Gastrocnemius medialis (tissue), 4 donors: ENCODE measurements around the gene ARHGAP30.

Source experiments
- CTCF ChIP-seq, 5 experiments: fragments of 450-650 bp in 3 of 5; fragments of 200-600 bp in 2 of 5; sonication (generic) in 2 of 5; IDR thresholded peaks in 4 of 5; conservative IDR thresholded peaks in 1 of 5; 1 replicate in 4 of 5; 2 replicates in 1 of 5; pipeline ENCODE4 v1.5.1; 2016 to 2019; ENCODE audit warnings: antibody characterized with exemption in 5 of 5, mild to moderate bottlenecking in 3 of 5, moderate library complexity in 3 of 5
- POLR2A ChIP-seq, 2 donors: fragments of 450-650 bp; IDR thresholded peaks; one replicate each; pipeline ENCODE4 v1.6.1; 2017; ENCODE audit warnings: antibody characterized with exemption in 2 of 2, mild to moderate bottlenecking in 2 of 2, moderate library complexity in 2 of 2

DNA sequence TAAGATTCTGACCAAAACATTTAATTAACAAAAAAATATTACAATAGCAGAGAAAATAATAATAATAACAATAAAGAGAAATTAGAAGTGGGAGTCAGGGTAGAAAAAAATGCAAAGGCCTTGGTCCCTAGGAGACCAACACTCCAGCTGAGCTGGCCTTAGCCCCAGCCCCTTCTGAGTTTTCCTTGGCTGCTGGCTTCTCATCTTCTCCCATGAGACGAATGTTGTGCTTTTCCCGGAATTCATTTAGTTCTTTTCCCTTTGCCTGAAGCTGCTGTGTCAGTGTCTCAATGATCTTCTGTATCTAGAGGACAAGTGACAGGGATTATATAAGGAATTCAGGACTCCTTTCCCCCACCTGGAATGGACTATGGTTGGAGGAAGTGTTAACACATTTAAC lies 30.9 kb upstream of the ARHGAP30 start:
- TF ChIP-seq POLR2A (IDR thresholded peaks at IDR 0.05) (no peak), CTCF (IDR thresholded peaks at IDR 0.05 in 4 of 5, conservative IDR thresholded peaks at IDR 0.05 in 1 of 5) (no peak)
